GM23338 (cell line): Measurements from ENCODE around the gene B4GALT3. TPM values are rescaled to one million over a fixed set of nuclear protein-coding genes. Genes with fewer than 3 reads are reported as not detected.

ENCODE experiments used
- ATAC-seq: fragments of 200-7000 bp; cut with Tn5 transposase; 3 replicates; pipeline ENCODE4 v1.9.1; 2020
- DNase-seq: peaks from one replicate; pipeline ENCODE4 v3.0.0-alpha.2; 2015; ENCODE audit warnings: low spot score
- H2AFZ ChIP-seq: fragments of 200-600 bp; sonication (generic); 2 replicates; pipeline ENCODE4 v1.8.0; 2016; ENCODE audit warnings: antibody characterized with exemption, mild to moderate bottlenecking, moderate library complexity
- H3F3A ChIP-seq: fragments of 200-600 bp; sonication (generic); replicated peaks from 2 replicates; pipeline ENCODE4 v1.8.0; 2017; ENCODE audit warnings: antibody characterized with exemption, mixed run types, low read depth
- H3K27ac ChIP-seq: fragments of 200-600 bp; sonication (generic); 2 replicates; pipeline ENCODE4 v1.6.1; 2016; ENCODE audit warnings: low read depth
- H3K27me3 ChIP-seq: fragments of 200-600 bp; sonication (generic); 2 replicates; pipeline ENCODE4 v1.8.0; 2016; ENCODE audit warnings: mild to moderate bottlenecking, mixed run types, moderate library complexity; ENCODE audit not compliant: insufficient read depth
- H3K36me3 ChIP-seq: fragments of 200-600 bp; sonication (generic); 2 replicates; pipeline ENCODE4 v1.8.0; 2016; ENCODE audit warnings: mild to moderate bottlenecking; ENCODE audit not compliant: insufficient read depth
- H3K4me1 ChIP-seq: fragments of 200-600 bp; sonication (generic); 2 replicates; pipeline ENCODE4 v1.8.0; 2016; ENCODE audit warnings: mild to moderate bottlenecking, moderate library complexity; ENCODE audit not compliant: insufficient read depth
- H3K4me2 ChIP-seq: fragments of 200-600 bp; sonication (generic); 2 replicates; pipeline ENCODE4 v1.7.1; 2017; ENCODE audit warnings: mixed run types
- H3K4me3 ChIP-seq: fragments of 200-600 bp; sonication (generic); 2 replicates; pipeline ENCODE4 v1.6.1; 2016; ENCODE audit warnings: mixed run types
- H3K79me2 ChIP-seq: fragments of 200-600 bp; sonication (generic); replicated peaks from 2 replicates; pipeline ENCODE4 v1.8.0; 2017; ENCODE audit warnings: mild to moderate bottlenecking; ENCODE audit not compliant: insufficient read depth
- H3K9me2 ChIP-seq: fragments of 200-600 bp; sonication (generic); 2 replicates; pipeline ENCODE4 v1.8.0; 2017; ENCODE audit not compliant: insufficient read depth
- H4K20me1 ChIP-seq: fragments of 200-600 bp; sonication (generic); replicated peaks from 2 replicates; pipeline ENCODE4 v1.8.0; 2017; ENCODE audit warnings: mild to moderate bottlenecking; ENCODE audit not compliant: insufficient read depth
- H3K27ac Mint-ChIP-seq: 2 replicates; pipeline ENCODE4 v1.8.0; 2020; ENCODE audit warnings: inconsistent platforms, mild to moderate bottlenecking, moderate library complexity, mixed read lengths
- H3K27me3 Mint-ChIP-seq: 3 replicates; pipeline ENCODE4 v1.8.0; 2022; ENCODE audit warnings: low read depth, mild to moderate bottlenecking, moderate library complexity, mixed read lengths, inconsistent platforms; ENCODE audit not compliant: insufficient read depth, poor library complexity
- H3K36me3 Mint-ChIP-seq: 3 replicates; pipeline ENCODE4 v1.8.0; 2021; ENCODE audit warnings: low read depth, mild to moderate bottlenecking, inconsistent platforms, moderate library complexity, mixed read lengths
- H3K4me1 Mint-ChIP-seq: 3 replicates; pipeline ENCODE4 v1.8.0; 2020; ENCODE audit warnings: mild to moderate bottlenecking, inconsistent platforms, mixed read lengths
- H3K4me3 Mint-ChIP-seq: 3 replicates; pipeline ENCODE4 v1.8.0; 2021; ENCODE audit warnings: moderate library complexity, mild to moderate bottlenecking, inconsistent platforms, mixed read lengths
- H3K9me3 Mint-ChIP-seq: 3 replicates; pipeline ENCODE4 v1.8.0; 2020; ENCODE audit warnings: moderate library complexity, mild to moderate bottlenecking, inconsistent platforms, mixed read lengths
- CREB1 ChIP-seq: fragments of 250-450 bp; sonication (Bioruptor Pico); IDR thresholded peaks from 2 replicates; pipeline ENCODE4 v1.5.0; 2020; ENCODE audit warnings: low read depth, mild to moderate bottlenecking, moderate library complexity
- CTCF ChIP-seq, 2 experiments: fragments of 200-600 bp in 1 of 2; sonication (generic) in 1 of 2; conservative IDR thresholded peaks; 2 replicates each; pipeline versions ENCODE4 v1.5.1 to v1.6.1; 2016 to 2017; ENCODE audit warnings: antibody characterized with exemption in 2 of 2, low read depth in 2 of 2, mild to moderate bottlenecking in 2 of 2, moderate library complexity in 1 of 2
- EZH2phosphoT487 ChIP-seq: fragments of 200-600 bp; sonication (generic); IDR thresholded peaks from one replicate; pipeline ENCODE4 v1.8.1; 2018; ENCODE audit warnings: antibody characterized with exemption; ENCODE audit not compliant: unreplicated experiment
- NANOG ChIP-seq: IDR thresholded peaks from 2 replicates; pipeline ENCODE4 v1.6.1; 2016; ENCODE audit warnings: antibody characterized with exemption, borderline replicate concordance
- STAT1 ChIP-seq: IDR thresholded peaks from one replicate; pipeline ENCODE4 v1.6.1; 2016; ENCODE audit warnings: antibody characterized with exemption; ENCODE audit not compliant: unreplicated experiment
- ZNF114 ChIP-seq: fragments of 250-450 bp; sonication (Bioruptor Pico); IDR thresholded peaks from 2 replicates; pipeline ENCODE4 v1.5.0; 2020; ENCODE audit warnings: mild to moderate bottlenecking, moderate library complexity
- ZNF462 ChIP-seq: fragments of 250-450 bp; sonication (Bioruptor Pico); IDR thresholded peaks from 2 replicates; pipeline ENCODE4 v1.5.0; 2020; ENCODE audit warnings: mild to moderate bottlenecking, moderate library complexity
- polyA plus RNA-seq: library from polyadenylated mRNA; unstranded; fragments of >200 nt; fragmentation: Nextera tagmentation; extraction: Ambion mirVana; gene quantifications from 2 replicates; pipeline ENCODE4 v1.2.1, GENCODE V29; 2016
- total RNA-seq: library from RNA; depleted of rRNA; stranded (reverse); fragments of >200 nt; shearing (Covaris generic); gene quantifications from 2 replicates; pipeline ENCODE4 v1.2.3, GENCODE V29; 2014
- TF ChIP-seq, protein P1 (sequence below): IDR thresholded peaks from 2 replicates; pipeline ENCODE4 v1.6.1; 2016; ENCODE audit warnings: antibody characterized with exemption

B4GALT3 gene
- total and polyA plus RNA-seq, 2 experiments from 2014 or later = 24.2 to 35.8 TPM

DNA sequence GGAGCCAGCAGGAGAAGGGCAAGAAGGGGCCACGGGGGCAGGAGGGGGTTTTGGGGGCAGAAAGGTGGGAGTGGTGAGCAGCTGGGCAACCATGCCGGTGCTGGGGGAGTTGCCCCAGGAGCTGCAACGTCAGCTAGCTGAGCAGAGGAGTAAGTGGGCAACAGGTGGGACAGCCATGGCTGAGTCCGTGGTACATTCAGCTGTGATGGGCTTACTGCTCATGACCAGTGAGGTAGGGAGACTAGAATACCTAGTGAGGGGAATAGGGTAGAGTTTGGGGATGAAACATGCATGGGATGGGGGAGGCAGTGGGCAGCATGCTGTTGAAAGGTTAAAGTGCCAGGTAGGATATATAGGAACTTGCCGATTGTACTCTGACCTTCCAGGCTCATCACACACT, 15.7 kb downstream of the B4GALT3 start:
- DNase-seq (no peak), ATAC-seq (no peak)
- H3K36me3 ChIP-seq = no peaks in the 10 kb centered on the region; the same call in none of the 2 replicates
- Mint-ChIP-seq H3K4me3 (no peak overlapping the region; the same call in 2 of the 3 replicates), H3K27me3 (peaks cover 20% of the 10 kb centered on the region), H3K27ac (no peak overlapping the region), H3K9me3 (no peaks in the 10 kb centered on the region), H3K36me3 (peaks cover 45% of the 10 kb centered on the region), H3K4me1 (peaks cover 29% of the 10 kb centered on the region)
- no peak for TF ChIP-seq ZNF114 (CRISPR knock-in tag)
- no peak for TF ChIP-seq CREB1 (CRISPR knock-in tag)
- TF ChIP-seq CTCF (conservative IDR thresholded peaks at IDR 0.05; ENCODE audit: low read depth in 2 of 2) = no peak
- TF ChIP-seq EZH2phosphoT487 = no peak
- no peak for TF ChIP-seq NANOG
- TF ChIP-seq STAT1 = no peak
- no peak for TF ChIP-seq ZNF462
- TF ChIP-seq, protein P1, sequence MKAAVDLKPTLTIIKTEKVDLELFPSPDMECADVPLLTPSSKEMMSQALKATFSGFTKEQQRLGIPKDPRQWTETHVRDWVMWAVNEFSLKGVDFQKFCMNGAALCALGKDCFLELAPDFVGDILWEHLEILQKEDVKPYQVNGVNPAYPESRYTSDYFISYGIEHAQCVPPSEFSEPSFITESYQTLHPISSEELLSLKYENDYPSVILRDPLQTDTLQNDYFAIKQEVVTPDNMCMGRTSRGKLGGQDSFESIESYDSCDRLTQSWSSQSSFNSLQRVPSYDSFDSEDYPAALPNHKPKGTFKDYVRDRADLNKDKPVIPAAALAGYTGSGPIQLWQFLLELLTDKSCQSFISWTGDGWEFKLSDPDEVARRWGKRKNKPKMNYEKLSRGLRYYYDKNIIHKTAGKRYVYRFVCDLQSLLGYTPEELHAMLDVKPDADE = no peak
- H4K20me1 ChIP-seq = no peaks in the 10 kb centered on the region
- no peak overlapping the region for H3K4me3 ChIP-seq
- peaks cover 16% of the 10 kb centered on the region; the same call in 1 of the 2 replicates for H3K4me1 ChIP-seq
- no peak overlapping the region for H2AFZ ChIP-seq
- no peak overlapping the region for H3K27ac ChIP-seq
- peaks cover 5% of the 10 kb centered on the region; the same call in 1 of the 2 replicates for H3K79me2 ChIP-seq
- peaks cover 38% of the 10 kb centered on the region for H3F3A ChIP-seq
- no peaks in the 10 kb centered on the region for H3K9me2 ChIP-seq
- no peak overlapping the region for H3K4me2 ChIP-seq
- no peaks in the 10 kb centered on the region for H3K27me3 ChIP-seq
